Body of pancreas (tissue), 4 donors: ENCODE measurements around the gene SLC9A8. TPM values are rescaled to one million over a fixed set of nuclear protein-coding genes. Genes with fewer than 3 reads are reported as not detected.
A peak's percentile ranks its signal among the peaks of the same experiment; 100 is the strongest.

Experiments
- ATAC-seq: fragments of 150-250 bp; one replicate; pipeline ENCODE4 v1.9.1; 2016
- DNase-seq, 4 donors: peaks; one replicate each; pipeline ENCODE4 v3.0.0-alpha.2; 2019
- H3K27ac ChIP-seq, 4 donors: fragments of 200-600 bp; sonication (generic); 1 replicate in 3 of 4; 2 replicates in 1 of 4; pipeline versions ENCODE4 v1.5.1 to v1.6.1; 2016 to 2019; ENCODE audit warnings: mild to moderate bottlenecking in 1 of 4, mixed read lengths in 1 of 4, moderate library complexity in 1 of 4
- H3K27me3 ChIP-seq, 2 donors: fragments of 200-600 bp; sonication (generic); one replicate each; pipeline ENCODE4 v1.6.0; 2016; ENCODE audit warnings: mild to moderate bottlenecking in 1 of 2
- H3K36me3 ChIP-seq, 2 donors: fragments of 200-600 bp; sonication (generic); replicated peaks in 1 of 2; 2 replicates each; pipeline ENCODE4 v1.5.1; 2016; ENCODE audit warnings: low read depth in 2 of 2; ENCODE audit not compliant: insufficient read depth in 1 of 2
- H3K4me1 ChIP-seq: fragments of 200-600 bp; sonication (generic); one replicate; pipeline ENCODE4 v1.6.0; 2016
- H3K4me3 ChIP-seq, 2 donors: fragments of 200-600 bp; sonication (generic); 1 replicate in 1 of 2; 2 replicates in 1 of 2; pipeline ENCODE4 v1.5.1; 2016 to 2019
- H3K9me3 ChIP-seq, 3 donors: fragments of 200-600 bp; sonication (generic); 1 replicate in 2 of 3; 2 replicates in 1 of 3; pipeline ENCODE4 v1.5.1; 2016
- POLR2A ChIP-seq, 3 donors: fragments of 450-650 bp; IDR thresholded peaks; one replicate each; pipeline ENCODE4 v1.6.1; 2016; ENCODE audit warnings: antibody characterized with exemption in 3 of 3, mild to moderate bottlenecking in 2 of 3
- WGBS, 2 donors: methylation state at CpG; one replicate each; pipeline ENCODE4 v1.1.5; 2017; 5-methylcytosine and 5-hydroxymethylcytosine counted together
- intact Hi-C: fragments of 100-400 bp; cut with DNase I; formaldehyde crosslinking; loops from one replicate; pipeline ENCODE4 v1.15.1; 2023
- total RNA-seq, 2 donors: library from RNA; depleted of rRNA; stranded (reverse); fragments of >200 nt; gene quantifications; one replicate each; pipeline ENCODE4 v1.1.0, GENCODE V29; 2016
- TF ChIP-seq, protein P1 (sequence below), 7 experiments: fragments of 450-650 bp in 4 of 7; fragments of 200-600 bp in 3 of 7; sonication (generic) in 3 of 7; IDR thresholded peaks; one replicate each; pipeline ENCODE4 v1.5.1; 2016 to 2019; ENCODE audit warnings: antibody characterized with exemption in 7 of 7

SLC9A8 gene
- total RNA-seq, 2 donors from 2014 or later: 5.9 to 11.2 TPM

DNA sequence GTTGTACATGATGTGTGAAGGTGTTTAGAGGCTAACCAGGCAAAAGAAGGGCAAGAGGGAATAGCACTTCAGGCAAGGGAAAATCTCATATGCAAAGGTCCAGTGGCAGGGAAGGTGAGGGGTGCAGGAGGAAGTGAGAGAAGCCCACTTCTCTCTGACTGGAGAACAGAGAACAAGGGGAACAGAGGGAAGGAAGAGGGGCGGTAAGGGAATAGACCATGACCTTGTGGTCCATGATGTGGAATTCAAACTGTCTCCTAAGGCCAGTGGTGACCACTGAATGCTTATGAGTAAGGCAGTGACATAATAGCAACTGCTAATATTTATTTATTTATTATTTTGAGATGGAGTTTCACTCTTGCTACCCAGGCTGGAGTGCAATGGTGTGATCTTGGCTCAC lies 20.6 kb upstream of the SLC9A8 start:
- Histone ChIP-seq H3K4me3 (no peak overlapping the region), H3K27me3 (no peaks in the 10 kb centered on the region), H3K4me1 (no peaks in the 10 kb centered on the region), H3K9me3 (no peaks in the 10 kb centered on the region), H3K27ac (no peak overlapping the region), H3K36me3 (no peaks in the 10 kb centered on the region)
- ATAC-seq: no peak
- WGBS, 2 donors: 85 to 90% methylated on average over 1 of the region's 1 CpG
- DNase-seq: no peak
- intact Hi-C loops: no loop called here
- no peak for TF ChIP-seq POLR2A (IDR thresholded peaks at IDR 0.05)
- TF ChIP-seq, protein P1, sequence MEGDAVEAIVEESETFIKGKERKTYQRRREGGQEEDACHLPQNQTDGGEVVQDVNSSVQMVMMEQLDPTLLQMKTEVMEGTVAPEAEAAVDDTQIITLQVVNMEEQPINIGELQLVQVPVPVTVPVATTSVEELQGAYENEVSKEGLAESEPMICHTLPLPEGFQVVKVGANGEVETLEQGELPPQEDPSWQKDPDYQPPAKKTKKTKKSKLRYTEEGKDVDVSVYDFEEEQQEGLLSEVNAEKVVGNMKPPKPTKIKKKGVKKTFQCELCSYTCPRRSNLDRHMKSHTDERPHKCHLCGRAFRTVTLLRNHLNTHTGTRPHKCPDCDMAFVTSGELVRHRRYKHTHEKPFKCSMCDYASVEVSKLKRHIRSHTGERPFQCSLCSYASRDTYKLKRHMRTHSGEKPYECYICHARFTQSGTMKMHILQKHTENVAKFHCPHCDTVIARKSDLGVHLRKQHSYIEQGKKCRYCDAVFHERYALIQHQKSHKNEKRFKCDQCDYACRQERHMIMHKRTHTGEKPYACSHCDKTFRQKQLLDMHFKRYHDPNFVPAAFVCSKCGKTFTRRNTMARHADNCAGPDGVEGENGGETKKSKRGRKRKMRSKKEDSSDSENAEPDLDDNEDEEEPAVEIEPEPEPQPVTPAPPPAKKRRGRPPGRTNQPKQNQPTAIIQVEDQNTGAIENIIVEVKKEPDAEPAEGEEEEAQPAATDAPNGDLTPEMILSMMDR (IDR thresholded peaks at IDR 0.05): no peak

DNA sequence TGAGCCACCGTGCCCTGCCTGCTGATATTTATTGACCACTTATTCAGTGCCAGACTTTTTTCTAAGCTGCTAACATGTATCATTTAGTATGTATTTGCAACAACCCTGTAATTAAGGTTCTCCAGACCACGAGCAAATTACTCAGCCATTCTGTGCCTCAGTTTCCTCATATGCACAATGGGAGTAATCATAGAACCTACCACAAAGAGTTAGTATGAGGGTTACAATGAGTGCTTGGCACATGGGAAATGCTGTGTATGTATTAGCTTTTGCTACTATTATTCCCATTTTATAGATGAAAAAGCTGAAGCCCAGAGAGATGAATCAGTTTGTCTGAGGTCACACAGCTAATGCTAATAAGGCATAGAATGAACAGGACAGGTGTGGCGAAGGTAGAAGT lies 20.0 kb upstream of the SLC9A8 start:
- Histone ChIP-seq H3K4me3 (no peak overlapping the region), H3K27ac (no peak overlapping the region), H3K27me3 (no peaks in the 10 kb centered on the region), H3K4me1 (no peaks in the 10 kb centered on the region), H3K9me3 (no peaks in the 10 kb centered on the region), H3K36me3 (no peaks in the 10 kb centered on the region)
- DNase-seq (no peak), ATAC-seq (no peak)
- WGBS, 2 donors: 73 to 84% methylated on average over 3 of the region's 3 CpGs
- intact Hi-C loops: no loop called here
- TF ChIP-seq, protein P1 (IDR thresholded peaks at IDR 0.05): no peak
- TF ChIP-seq POLR2A (IDR thresholded peaks at IDR 0.05): no peak

DNA sequence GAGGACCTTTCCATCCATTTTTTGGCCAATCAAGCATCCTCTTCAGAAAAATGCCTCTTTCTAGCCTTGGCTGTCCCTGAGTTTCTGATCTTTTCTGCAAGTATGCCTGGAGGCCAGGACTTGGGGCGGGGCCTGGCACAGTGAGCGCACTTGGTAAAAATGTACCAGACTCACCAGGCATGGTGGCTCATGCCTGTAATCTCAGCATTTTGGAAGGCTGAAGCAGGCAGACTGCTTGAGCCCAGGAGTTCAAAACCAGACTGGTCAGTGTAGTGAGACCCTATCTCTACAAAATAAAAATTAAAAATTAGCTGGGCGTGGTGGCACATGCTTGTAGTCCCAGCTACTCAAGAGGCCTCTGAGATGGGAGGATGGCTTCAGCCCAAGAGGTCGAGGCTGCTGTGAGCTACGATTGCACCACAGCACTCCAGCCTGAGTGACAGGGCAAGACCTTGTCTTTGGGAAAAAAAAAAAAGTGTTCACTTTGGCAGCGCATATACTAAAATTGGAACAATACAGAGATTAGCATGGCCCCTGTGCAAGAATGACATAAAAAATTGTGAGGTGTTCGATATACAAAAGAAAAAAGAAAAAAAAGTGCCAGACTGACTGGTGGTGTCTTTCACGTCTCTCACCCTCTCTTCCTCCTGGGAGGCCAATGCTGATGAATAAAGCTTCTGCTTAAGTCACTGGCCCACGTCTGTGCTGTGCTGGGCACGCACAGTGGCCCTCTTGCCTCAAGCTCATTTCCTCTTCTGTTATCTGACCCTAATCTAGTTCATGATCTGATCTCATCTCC lies 18.1 kb upstream of the SLC9A8 start:
- no peaks in the 10 kb centered on the region for H3K27me3 ChIP-seq
- H3K4me3 ChIP-seq: no peak overlapping the region
- TF ChIP-seq, protein P1 (IDR thresholded peaks at IDR 0.05): no peak
- TF ChIP-seq POLR2A (IDR thresholded peaks at IDR 0.05): no peak
- WGBS, 2 donors: 70 to 79% methylated on average over 10 of the region's 10 CpGs
- H3K9me3 ChIP-seq: no peaks in the 10 kb centered on the region
- intact Hi-C loops: no loop called here
- peak in 1 of 4 donors; percentile 33 for DNase-seq
- H3K36me3 ChIP-seq: no peaks in the 10 kb centered on the region
- H3K27ac ChIP-seq: no peak overlapping the region
- no peaks in the 10 kb centered on the region for H3K4me1 ChIP-seq
- no peak for ATAC-seq

DNA sequence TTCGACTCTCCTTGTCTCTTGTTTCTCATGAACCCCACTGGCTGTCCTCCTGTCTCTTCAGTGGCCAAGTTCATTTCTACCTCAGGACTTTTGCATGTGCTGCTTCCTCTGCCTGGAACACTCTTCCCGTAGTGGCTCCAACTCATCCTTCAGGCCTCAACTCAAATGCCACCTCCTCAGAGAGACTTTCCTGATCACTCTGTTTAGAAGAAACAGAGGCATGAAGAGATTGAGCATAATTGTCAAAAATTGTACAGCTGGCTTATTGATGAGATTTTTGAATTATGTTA lies 17.5 kb upstream of the SLC9A8 start:
- no peak overlapping the region for H3K27ac ChIP-seq
- no peaks in the 10 kb centered on the region for H3K36me3 ChIP-seq
- TF ChIP-seq, protein P1 (IDR thresholded peaks at IDR 0.05): no peak
- no peak for TF ChIP-seq POLR2A (IDR thresholded peaks at IDR 0.05)
- no peaks in the 10 kb centered on the region for H3K4me1 ChIP-seq
- intact Hi-C loops: no loop called here
- H3K27me3 ChIP-seq: no peaks in the 10 kb centered on the region
- no peak for ATAC-seq
- H3K4me3 ChIP-seq: no peak overlapping the region
- DNase-seq: no peak
- 61 to 82% methylated on average over 2 of the region's 2 CpGs for WGBS, 2 donors
- no peaks in the 10 kb centered on the region for H3K9me3 ChIP-seq
